Measurements from ENCODE around the gene FUT2. TPM values are rescaled to one million over a fixed set of nuclear protein-coding genes. Genes with fewer than 3 reads are reported as not detected.
"Not testable (repeated sequence)": the region's sequence is repeated elsewhere in the genome, so short reads cannot be mapped to it uniquely, and the experiment has no call there.

The FUT2 gene
- total RNA-seq, 4 donors from 2014 or later = 32.5 to 68.6 (median 55.1) TPM

DNA sequence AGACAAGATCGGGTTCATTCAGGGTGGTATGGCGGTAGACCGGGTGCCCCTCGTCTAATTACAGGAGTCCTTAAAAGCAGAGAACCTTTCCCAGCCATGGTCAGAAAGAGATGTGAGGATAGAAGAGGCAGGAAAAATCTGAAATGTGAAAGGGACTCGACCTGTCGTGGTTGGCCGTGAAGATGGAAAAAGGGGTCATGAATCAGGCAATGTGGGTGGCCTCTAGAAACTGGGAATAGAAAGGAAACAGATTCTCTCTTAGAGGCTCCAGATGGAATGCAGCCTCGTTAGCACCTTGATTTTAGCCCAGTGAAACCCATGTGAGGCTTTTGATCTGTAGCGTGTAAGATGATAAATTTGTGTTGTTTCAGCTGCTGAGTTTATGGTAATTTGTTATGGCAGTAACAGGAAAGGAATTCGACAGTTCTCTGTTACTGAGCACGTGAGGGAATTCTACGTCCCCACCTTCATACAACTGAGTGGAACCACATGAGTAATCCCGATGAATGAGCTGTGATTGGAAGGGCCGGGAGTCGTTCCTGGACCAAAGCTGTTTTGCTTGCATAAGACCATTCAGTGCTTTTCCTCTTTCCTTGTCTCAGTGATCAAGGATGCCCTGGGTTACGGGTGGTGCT lies 38.8 kb upstream of the FUT2 start:
- TF ChIP-seq EP300 (IDR thresholded peaks at IDR 0.05; ENCODE audit: low read depth) = no peak
- no peak for TF ChIP-seq CTCF (IDR thresholded peaks at IDR 0.05)
- TF ChIP-seq POLR2AphosphoS5 (IDR thresholded peaks at IDR 0.05) = peak in 1 of 3 donors; percentile 22
- 47 to 54% methylated on average over 8 to 16 of the region's 16 CpGs for WGBS, 2 donors (ENCODE audit: low coverage in 1 of 2)
- Histone ChIP-seq H3K36me3 (no peaks in the 10 kb centered on the region), H3K9me3 (no peaks in the 10 kb centered on the region), H3K4me1 (peaks cover 0 to 10% (median 4%) of the 10 kb centered on the region in 4 donors), H3K4me3 (no peak overlapping the region), H3K27ac (no peak overlapping the region), H3K27me3 (no peaks in the 10 kb centered on the region)
- in situ Hi-C loops (cut with MboI; ENCODE audit: low pct_ligation_motif_present in 1 of 4, low pct_unique_long_range_greater_than_20kb in 1 of 4, low sequenced_read_pairs in 3 of 4) = no loop called here
- intact Hi-C loops (cut with DNase I; ENCODE audit: low total_unique reads) = no loop called here
- peak; percentile 20 for DNase-seq

- DNase-seq; intact Hi-C loops (cut with DNase I; ENCODE audit: low total_unique reads): not testable (repeated sequence)
These were observed 37.9 kb upstream of the FUT2 start for GRCh38 chr19:48657828-48658227.

DNA sequence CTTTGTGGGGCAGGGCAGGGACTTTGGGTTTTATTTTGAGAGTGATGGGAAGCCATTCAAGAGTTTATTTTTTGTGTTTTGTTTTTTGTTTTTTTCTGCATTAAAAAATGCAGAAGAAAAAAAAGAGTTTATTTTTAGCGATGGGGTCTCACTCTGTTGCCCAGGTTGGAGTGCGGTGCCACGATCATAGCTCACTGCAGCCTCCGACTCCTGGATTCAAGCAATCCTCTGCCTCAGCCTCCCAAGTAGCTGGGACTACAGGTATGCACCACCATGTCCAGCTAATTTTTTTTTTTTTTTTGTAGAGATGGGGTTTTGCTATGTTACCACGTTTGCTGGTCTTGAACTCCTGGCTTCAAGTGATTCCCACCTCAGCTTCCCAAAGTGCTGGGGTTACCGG lies 37.3 kb upstream of the FUT2 start:
- Histone ChIP-seq H3K27ac (no peak overlapping the region), H3K4me3 (no peak overlapping the region), H3K4me1 (peaks cover 0 to 10% (median 4%) of the 10 kb centered on the region in 4 donors), H3K36me3 (no peaks in the 10 kb centered on the region), H3K27me3 (no peaks in the 10 kb centered on the region), H3K9me3 (no peaks in the 10 kb centered on the region)
- 88 to 94% methylated on average over 6 of the region's 6 CpGs for WGBS, 2 donors (ENCODE audit: low coverage in 1 of 2)
- in situ Hi-C loops (cut with MboI; ENCODE audit: low pct_ligation_motif_present in 1 of 4, low pct_unique_long_range_greater_than_20kb in 1 of 4, low sequenced_read_pairs in 3 of 4) = no loop called here
- TF ChIP-seq POLR2A (IDR thresholded peaks at IDR 0.05) (no peak), EP300 (IDR thresholded peaks at IDR 0.05; ENCODE audit: low read depth) (no peak), CTCF (IDR thresholded peaks at IDR 0.05) (no peak), POLR2AphosphoS5 (IDR thresholded peaks at IDR 0.05) (no peak)
- intact Hi-C loops (cut with DNase I; ENCODE audit: low total_unique reads) = no loop called here
- no peak for DNase-seq

More at GRCh38 chr19:48657828-48658227, 37.9 kb upstream of the FUT2 start:
- H3K27ac ChIP-seq = peak overlapping the region in 1 of 4 donors; percentile 25
- peaks cover 0 to 10% (median 4%) of the 10 kb centered on the region in 4 donors for H3K4me1 ChIP-seq
- H3K27me3 ChIP-seq; in situ Hi-C loops (cut with MboI; ENCODE audit: low pct_ligation_motif_present in 1 of 4, low pct_unique_long_range_greater_than_20kb in 1 of 4, low sequenced_read_pairs in 3 of 4); H3K9me3 ChIP-seq; H3K36me3 ChIP-seq; H3K4me3 ChIP-seq: not testable (repeated sequence)
- peak in 1 of 3 donors; percentile 31 for TF ChIP-seq POLR2AphosphoS5 (IDR thresholded peaks at IDR 0.05)
- WGBS, 2 donors (ENCODE audit: low coverage in 1 of 2) = 50 to 72% methylated on average over 2 to 5 of the region's 5 CpGs

- Histone ChIP-seq H3K27ac (no peak overlapping the region), H3K4me1 (peaks cover 0 to 10% (median 4%) of the 10 kb centered on the region in 4 donors), H3K4me3 (no peak overlapping the region), H3K9me3 (no peaks in the 10 kb centered on the region), H3K27me3 (no peaks in the 10 kb centered on the region), H3K36me3 (no peaks in the 10 kb centered on the region)
- 78% methylated on average over 5 of the region's 5 CpGs; no CpG with 5 or more reads in 1 of the 2 donors for WGBS, 2 donors (ENCODE audit: low coverage in 1 of 2)
- in situ Hi-C loops (cut with MboI; ENCODE audit: low pct_ligation_motif_present in 1 of 4, low pct_unique_long_range_greater_than_20kb in 1 of 4, low sequenced_read_pairs in 3 of 4) (no loop called here), intact Hi-C loops (cut with DNase I; ENCODE audit: low total_unique reads) (loop anchor here (5.0 kb wide), 1 partner anchor 513 kb away; no protein-coding TSS in a partner anchor)
- TF ChIP-seq CTCF (IDR thresholded peaks at IDR 0.05) (no peak), POLR2A (IDR thresholded peaks at IDR 0.05) (no peak), POLR2AphosphoS5 (IDR thresholded peaks at IDR 0.05) (no peak), EP300 (IDR thresholded peaks at IDR 0.05; ENCODE audit: low read depth) (no peak)
- DNase-seq = no peak
These were observed 36.0 kb upstream of the FUT2 start for GRCh38 chr19:48659768-48660167.
